ENCODE results near the gene R3HCC1L.

GRCh38 chr10:98258683-98259454 lies 124.4 kb downstream of the R3HCC1L start:
- TF ChIP-seq CTCF (IDR thresholded peaks at IDR 0.05): no peak
- TF ChIP-seq POLR2A (IDR thresholded peaks at IDR 0.05): no peak
- TF ChIP-seq EP300 (IDR thresholded peaks at IDR 0.05; ENCODE audit: low read depth): no peak
